SH-SY5Y (cell line): ENCODE measurements around the gene GALNT6.

ENCODE experiments used
- GATA2 ChIP-seq: IDR thresholded peaks from 2 replicates; pipeline ENCODE4 v1.6.1; 2011; ENCODE audit warnings: mild to moderate bottlenecking, low read depth, low read length
- GATA3 ChIP-seq: IDR thresholded peaks from 2 replicates; pipeline ENCODE4 v1.6.1; 2011; ENCODE audit warnings: low read depth, mild to moderate bottlenecking, low read length, moderate library complexity

GRCh38 chr12:51345681-51346080, 45.5 kb downstream of the GALNT6 start:
- no peak for TF ChIP-seq GATA2
- TF ChIP-seq GATA3 = no peak
